Measurements from ENCODE around the gene ANKRD65. TPM values are rescaled to one million over a fixed set of nuclear protein-coding genes. Genes with fewer than 3 reads are reported as not detected.
"Not testable (repeated sequence)": the region's sequence is repeated elsewhere in the genome, so short reads cannot be mapped to it uniquely, and the experiment has no call there.

The ANKRD65 gene
- total RNA-seq, 1 donor from 2014 or later, result under 0.01 TPM

DNA sequence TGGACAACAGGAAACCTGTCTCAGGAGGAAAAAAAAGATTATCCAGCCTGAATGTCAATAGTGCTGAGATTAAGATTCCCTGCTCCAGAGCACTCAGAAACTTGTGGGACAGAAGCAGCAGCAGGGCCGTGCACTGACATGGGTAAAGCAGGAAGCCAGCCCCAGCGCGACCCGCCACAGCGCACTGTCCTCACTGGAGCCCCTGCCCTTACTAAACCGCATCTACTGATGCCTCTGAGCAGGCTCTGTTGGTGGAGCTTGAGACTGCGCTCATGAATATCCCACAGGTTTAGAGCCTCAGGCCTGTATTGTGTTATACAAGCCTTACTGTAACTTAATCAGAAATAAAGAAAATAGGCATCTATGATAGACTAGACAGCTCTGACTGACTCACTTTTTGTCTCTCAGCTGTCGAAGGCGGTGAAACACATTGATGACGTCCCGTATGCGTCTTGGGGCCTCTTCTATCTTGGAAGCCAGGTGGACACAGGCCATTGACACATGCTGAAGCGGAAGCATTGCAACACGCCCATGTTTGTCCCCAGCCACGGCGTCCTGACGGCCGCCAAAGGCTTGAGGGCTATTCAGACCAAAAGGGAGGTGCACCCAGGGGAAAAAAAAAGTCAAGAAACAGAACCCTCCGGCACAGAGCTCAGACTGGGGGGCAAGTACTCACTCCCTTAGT is 23.1 kb downstream of the ANKRD65 start:
- peak; percentile 33 to 69 for DNase-seq (ENCODE audit: low read depth in 2 of 2)

GRCh38 chr1:1395166-1395565 is 25.9 kb downstream of the ANKRD65 start:
- DNase-seq (ENCODE audit: low read depth in 2 of 2), result no peak

DNA sequence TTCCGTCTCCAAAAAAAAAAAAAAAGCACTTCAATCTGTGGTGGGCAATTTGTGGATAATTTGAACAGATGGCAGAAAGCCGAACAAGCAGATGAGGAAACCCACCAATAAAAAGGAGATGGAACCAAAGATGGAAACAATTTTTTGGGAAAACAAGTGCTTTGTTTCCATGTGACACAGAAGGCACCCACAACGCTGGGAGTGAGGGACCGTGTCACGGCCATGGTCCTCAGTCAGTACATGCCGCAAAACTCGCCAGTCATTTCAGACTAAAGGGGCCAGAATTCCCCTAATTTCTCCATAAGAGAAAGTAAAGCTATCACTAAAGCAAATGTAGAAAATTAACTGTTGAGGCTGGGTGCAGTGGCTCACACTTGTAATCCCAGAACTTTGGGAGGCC is 27.0 kb downstream of the ANKRD65 start:
- no peak for DNase-seq (ENCODE audit: low read depth in 2 of 2)

DNA sequence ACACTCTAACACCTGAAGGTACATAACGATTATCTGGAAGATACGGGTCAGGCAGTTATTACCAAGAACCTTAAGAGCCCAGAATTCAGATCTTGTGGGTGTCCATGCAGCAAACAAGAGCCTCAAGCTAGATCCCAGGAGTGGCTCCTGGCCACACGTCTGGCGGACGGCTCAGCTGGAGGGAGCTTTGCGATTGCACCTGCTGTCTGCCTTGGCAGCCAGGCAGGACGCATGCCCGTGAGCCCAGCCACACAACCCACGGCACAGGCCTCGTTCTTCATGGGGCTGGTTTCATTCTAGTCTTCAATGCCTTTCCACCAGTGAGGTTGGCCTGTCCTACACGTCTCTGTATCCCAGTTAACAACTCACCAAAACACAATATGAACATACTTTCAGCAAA is 27.6 kb downstream of the ANKRD65 start:
- no peak for DNase-seq (ENCODE audit: low read depth in 2 of 2)

GRCh38 chr1:1393014-1393413 is 28.1 kb downstream of the ANKRD65 start:
- no peak for DNase-seq (ENCODE audit: low read depth in 2 of 2)

DNA sequence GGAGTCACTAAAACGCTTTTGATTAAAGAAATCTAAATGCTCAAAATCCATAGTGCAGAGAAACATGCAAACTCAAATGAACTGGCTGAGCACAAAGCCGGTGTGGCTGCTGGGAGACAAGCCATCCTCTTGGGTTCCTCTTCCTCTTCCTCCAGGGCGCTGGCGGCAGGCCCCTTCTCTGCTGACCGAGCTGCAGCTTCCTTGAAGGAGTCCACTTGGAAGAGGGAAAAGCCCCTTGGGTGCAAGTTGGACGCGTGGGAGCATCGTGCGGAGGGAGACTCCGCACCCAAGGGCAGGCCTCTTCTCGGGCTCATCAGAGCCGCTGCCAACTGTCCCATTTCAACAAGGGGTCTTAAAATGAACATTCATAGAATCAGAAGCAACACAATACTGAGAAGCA is 29.9 kb downstream of the ANKRD65 start:
- DNase-seq (ENCODE audit: low read depth in 2 of 2), result no peak

GRCh38 chr1:1390675-1391074 is 30.4 kb downstream of the ANKRD65 start:
- DNase-seq (ENCODE audit: low read depth in 2 of 2), result no peak

- DNase-seq (ENCODE audit: low read depth in 2 of 2), result no peak
Measured at GRCh38 chr1:1388078-1388472, 33.0 kb downstream of the ANKRD65 start.

DNA sequence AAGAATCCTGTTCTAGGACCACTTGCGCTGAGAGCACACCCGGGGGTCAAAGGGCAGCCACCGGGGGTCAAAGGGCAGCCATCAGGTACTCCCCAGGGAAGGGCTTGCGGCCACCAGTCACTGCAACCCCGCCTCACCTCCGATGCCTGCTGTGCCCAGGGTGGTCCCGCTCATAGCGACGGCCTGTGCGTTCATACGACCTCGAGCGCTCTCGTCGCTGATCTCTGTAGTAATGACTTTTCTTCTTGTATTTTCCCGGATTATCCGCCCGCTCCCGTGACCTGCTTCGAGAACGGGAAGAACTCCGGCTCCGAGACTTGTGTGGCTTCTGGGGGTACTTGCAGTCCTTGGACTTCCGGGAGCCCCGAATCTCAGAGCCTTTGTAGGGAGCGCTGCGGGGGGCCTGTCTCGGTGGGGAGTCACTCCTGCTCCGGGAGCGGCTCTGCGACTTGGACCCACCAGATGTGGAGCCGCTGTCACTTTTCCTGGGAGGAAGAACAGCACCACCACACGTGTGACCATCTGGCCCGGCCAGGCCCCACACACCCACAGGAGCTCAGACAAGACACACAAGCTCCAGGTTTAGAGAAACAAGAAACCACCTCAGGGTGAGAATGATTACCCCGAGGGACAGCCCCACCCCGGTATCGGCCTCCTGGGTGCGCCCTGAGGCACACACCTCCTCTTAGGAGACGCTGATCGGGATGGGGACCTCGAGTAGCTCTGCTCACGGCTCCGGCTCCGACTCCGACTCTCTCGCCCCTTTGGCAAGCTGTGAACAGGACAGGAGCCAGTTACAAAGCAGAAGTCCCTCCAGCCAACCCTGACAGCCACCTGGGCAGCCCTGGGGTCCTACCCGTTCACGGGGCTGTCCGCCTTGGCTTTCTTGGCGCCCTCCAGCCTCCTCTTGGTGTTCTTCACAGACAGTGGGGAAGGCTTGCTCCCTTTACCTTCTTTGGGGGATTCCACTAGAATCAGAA is 33.7 kb downstream of the ANKRD65 start:
- no peak for DNase-seq (ENCODE audit: low read depth in 2 of 2)

GRCh38 chr1:1385931-1386330 is 35.1 kb downstream of the ANKRD65 start:
- no peak for DNase-seq (ENCODE audit: low read depth in 2 of 2)

DNA sequence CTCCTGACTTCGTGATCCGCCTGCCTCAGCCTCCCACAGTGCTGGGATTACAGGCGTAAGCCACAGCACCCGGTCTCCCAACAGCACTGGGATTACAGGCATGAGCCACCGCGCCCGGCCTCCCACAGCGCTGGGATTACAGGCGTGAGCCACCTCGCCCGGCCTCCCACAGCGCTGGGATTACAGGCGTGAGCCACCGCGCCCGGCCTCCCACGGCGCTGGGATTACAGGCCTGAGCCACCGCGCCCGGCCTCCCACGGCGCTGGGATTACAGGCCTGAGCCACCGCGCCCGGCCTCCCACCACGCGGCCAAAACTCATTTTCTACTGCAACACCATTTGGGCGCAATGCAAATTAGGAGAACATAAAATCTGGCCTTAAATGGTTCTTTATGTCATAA is 35.7 kb downstream of the ANKRD65 start:
- not testable (repeated sequence) for DNase-seq (ENCODE audit: low read depth in 2 of 2)

- no peak for DNase-seq (ENCODE audit: low read depth in 2 of 2)
Measured at GRCh38 chr1:1381294-1381693, 39.8 kb downstream of the ANKRD65 start.

- DNase-seq (ENCODE audit: low read depth in 2 of 2), result no peak
Measured at GRCh38 chr1:1380860-1381259, 40.2 kb downstream of the ANKRD65 start.

DNA sequence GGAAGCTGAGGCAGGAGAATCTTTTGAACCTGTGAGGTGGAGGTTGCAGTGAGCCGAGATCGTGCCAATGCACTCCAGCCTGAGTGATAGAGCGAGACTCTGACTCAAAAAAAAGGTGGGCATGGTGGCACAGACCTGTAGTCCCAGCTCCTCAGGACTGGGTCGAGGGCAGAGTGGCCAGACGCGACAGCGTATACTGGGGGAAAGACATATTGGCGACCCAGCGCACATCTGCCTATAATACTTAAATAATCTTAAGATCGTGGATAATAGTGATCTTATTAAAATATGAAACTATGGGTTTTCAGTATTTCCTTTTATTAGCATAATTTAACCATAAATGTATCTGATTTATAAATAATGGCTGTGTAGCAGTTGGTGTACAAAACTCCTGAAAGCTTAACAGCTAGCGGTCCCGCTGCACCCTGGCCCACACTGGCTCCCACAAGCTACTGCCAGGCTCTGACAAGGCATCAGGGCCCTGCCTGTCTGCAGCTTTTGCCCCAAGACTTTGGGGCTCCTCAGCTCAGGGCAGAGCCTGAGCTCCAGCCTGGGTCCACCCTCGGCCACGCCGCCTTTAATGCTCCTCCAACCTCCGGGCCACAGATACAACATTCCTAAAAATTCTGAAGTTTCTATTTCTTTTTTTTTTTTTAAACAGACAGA is 43.4 kb downstream of the ANKRD65 start:
- DNase-seq (ENCODE audit: low read depth in 2 of 2), result no peak

GRCh38 chr1:1376551-1377226 is 44.4 kb downstream of the ANKRD65 start:
- no peak for DNase-seq (ENCODE audit: low read depth in 2 of 2)

GRCh38 chr1:1374929-1375662 is 46.0 kb downstream of the ANKRD65 start, which contains the start of gene AURKAIP1:
Gene AURKAIP1, minus strand, starts transcription at chr1:1375207. Its CDS starts 451 bp downstream, at chr1:1374756.
- peak; percentile 100 for DNase-seq (ENCODE audit: low read depth in 2 of 2)

GRCh38 chr1:1374589-1374928 is 46.5 kb downstream of the ANKRD65 start:
- no peak for DNase-seq (ENCODE audit: low read depth in 2 of 2)

GRCh38 chr1:1373815-1374588 is 47.1 kb downstream of the ANKRD65 start:
- no peak for DNase-seq (ENCODE audit: low read depth in 2 of 2)

- no peak for DNase-seq (ENCODE audit: low read depth in 2 of 2)
Measured at GRCh38 chr1:1373051-1373814, 47.8 kb downstream of the ANKRD65 start.

All from lung microvascular endothelial cell (primary cell).